CD14-positive monocyte (primary cell): Measurements from ENCODE around the gene LTV1. TPM values are rescaled to one million over a fixed set of nuclear protein-coding genes. Genes with fewer than 3 reads are reported as not detected.

ENCODE experiments used
- DNase-seq, 3 donors: peaks; one replicate each; pipeline ENCODE4 v3.0.0-alpha.2; 2011 to 2022
- H2AFZ ChIP-seq: 2 replicates; pipeline ENCODE4 v1.6.0; 2012; ENCODE audit warnings: mild to moderate bottlenecking, low read depth, low read length, inconsistent platforms; ENCODE audit not compliant: insufficient read depth, poor library complexity, severe bottlenecking
- H3K27ac ChIP-seq, 2 donors: 1 replicate in 1 of 2; 2 replicates in 1 of 2; pipeline ENCODE4 v1.5.1; 2012 to 2013; ENCODE audit warnings: low read length in 2 of 2, control low read depth in 1 of 2, inconsistent platforms in 1 of 2, low read depth in 1 of 2, mild to moderate bottlenecking in 1 of 2
- H3K27me3 ChIP-seq, 2 donors: one replicate each; pipeline versions ENCODE4 v1.6.0 to v1.6.1; 2011 to 2013; ENCODE audit warnings: low read length in 2 of 2; ENCODE audit not compliant: control insufficient read depth in 2 of 2, insufficient read depth in 2 of 2
- H3K36me3 ChIP-seq, 2 donors: replicated peaks in 1 of 2; 1 replicate in 1 of 2; 2 replicates in 1 of 2; pipeline versions ENCODE4 v1.5.1 to v1.6.1; 2012 to 2013; ENCODE audit warnings: low read length in 2 of 2, control low read depth in 1 of 2, inconsistent platforms in 1 of 2, mild to moderate bottlenecking in 1 of 2; ENCODE audit not compliant: insufficient read depth in 2 of 2, control insufficient read depth in 1 of 2
- H3K4me1 ChIP-seq, 2 donors: 1 replicate in 1 of 2; 2 replicates in 1 of 2; pipeline versions ENCODE4 v1.5.1 to v1.6.1; 2012 to 2013; ENCODE audit warnings: low read length in 2 of 2, control low read depth in 1 of 2, inconsistent platforms in 1 of 2, mild to moderate bottlenecking in 1 of 2, moderate library complexity in 1 of 2; ENCODE audit not compliant: insufficient read depth in 2 of 2, control insufficient read depth in 1 of 2
- H3K4me2 ChIP-seq: replicated peaks from 2 replicates; pipeline ENCODE3; 2012; ENCODE audit warnings: low read length, moderate library complexity, mild to moderate bottlenecking; ENCODE audit not compliant: poor library complexity, severe bottlenecking; ENCODE audit errors: extremely low read depth
- H3K4me3 ChIP-seq, 3 experiments: fragments of 200-600 bp in 1 of 3; sonication (generic) in 1 of 3; replicated peaks in 1 of 3; 1 replicate in 2 of 3; 2 replicates in 1 of 3; pipeline ENCODE4 v1.5.1; 2011 to 2013; ENCODE audit warnings: low read length in 3 of 3, mild to moderate bottlenecking in 3 of 3, control low read depth in 2 of 3, low read depth in 2 of 3, inconsistent platforms in 1 of 3, moderate library complexity in 1 of 3
- H3K79me2 ChIP-seq: 2 replicates; pipeline ENCODE4 v1.6.0; 2012; ENCODE audit warnings: mild to moderate bottlenecking, control low read depth, inconsistent platforms, low read length, moderate library complexity; ENCODE audit not compliant: insufficient read depth
- H3K9ac ChIP-seq: 2 replicates; pipeline ENCODE4 v1.6.0; 2017; ENCODE audit warnings: low read length, mild to moderate bottlenecking; ENCODE audit not compliant: insufficient read depth, poor library complexity, severe bottlenecking
- H3K9me3 ChIP-seq, 2 donors: replicated peaks in 1 of 2; 1 replicate in 1 of 2; 2 replicates in 1 of 2; pipeline versions ENCODE4 v1.5.1 to v1.6.1; 2012 to 2013; ENCODE audit warnings: low read length in 2 of 2, control low read depth in 1 of 2; ENCODE audit not compliant: control insufficient read depth in 1 of 2, insufficient read depth in 1 of 2
- H4K20me1 ChIP-seq: 2 replicates; pipeline ENCODE4 v1.6.0; 2012; ENCODE audit warnings: mild to moderate bottlenecking, low read length, control low read depth, moderate library complexity; ENCODE audit not compliant: insufficient read depth
- H3K27ac Mint-ChIP-seq, 7 donors: one replicate each; pipeline ENCODE4 v1.8.0; 2020; ENCODE audit warnings: mild to moderate bottlenecking in 7 of 7, mixed read lengths in 7 of 7, moderate library complexity in 6 of 7, inconsistent platforms in 2 of 7
- H3K27me3 Mint-ChIP-seq, 3 donors: one replicate each; pipeline ENCODE4 v1.8.0; 2021 to 2022; ENCODE audit warnings: low read depth in 3 of 3, mild to moderate bottlenecking in 3 of 3, mixed read lengths in 3 of 3, moderate library complexity in 3 of 3, inconsistent platforms in 1 of 3
- H3K36me3 Mint-ChIP-seq, 2 donors: one replicate each; pipeline ENCODE4 v1.8.0; 2020; ENCODE audit warnings: mixed read lengths in 2 of 2, inconsistent platforms in 1 of 2, mild to moderate bottlenecking in 1 of 2
- H3K4me1 Mint-ChIP-seq: one replicate; pipeline ENCODE4 v1.8.0; 2020; ENCODE audit warnings: mild to moderate bottlenecking, mixed read lengths
- H3K4me3 Mint-ChIP-seq, 2 donors: one replicate each; pipeline ENCODE4 v1.8.0; 2020; ENCODE audit warnings: mild to moderate bottlenecking in 2 of 2, mixed read lengths in 2 of 2, moderate library complexity in 1 of 2
- H3K9me3 Mint-ChIP-seq, 7 donors: one replicate each; pipeline ENCODE4 v1.8.0; 2020 to 2022; ENCODE audit warnings: mixed read lengths in 7 of 7, mild to moderate bottlenecking in 6 of 7, moderate library complexity in 6 of 7, inconsistent platforms in 2 of 7
- CTCF ChIP-seq: fragments of 200-600 bp; IDR thresholded peaks from one replicate; pipeline ENCODE4 v1.8.0; 2022; ENCODE audit warnings: antibody characterized with exemption, mild to moderate bottlenecking
- WGBS: methylation state at CpG from one replicate; pipeline ENCODE4 v1.1.5; 2013; ENCODE audit warnings: missing lambda C conversion rate; ENCODE audit not compliant: insufficient coverage; 5-methylcytosine and 5-hydroxymethylcytosine counted together
- intact Hi-C, 2 donors: fragments of 100-400 bp; cut with micrococcal nuclease; formaldehyde crosslinking; loops; one replicate each; pipeline versions ENCODE4 v1.15.0 to v1.15.1; 2023
- polyA plus RNA-seq, 3 donors: library from polyadenylated mRNA; depleted of rRNA in 1 of 3; unstranded in 2 of 3; stranded (reverse) in 1 of 3; fragments of 300-500 nt in 2 of 3; fragments of >200 nt in 1 of 3; fragmentation: Illumina TruSeq in 2 of 3; gene quantifications; 1 replicate in 2 of 3; 2 replicates in 1 of 3; pipeline ENCODE4 v1.2.3, GENCODE V29; 2012 to 2021

The LTV1 gene
- polyA plus RNA-seq, 3 donors = 10.5 to 15.4 (median 11.6) TPM

GRCh38 chr6:143802833-143803565 is 40.1 kb upstream of the LTV1 start:
- no peak overlapping the region for H3K4me3 Mint-ChIP-seq
- no peak overlapping the region for H3K4me2 ChIP-seq
- no peak for DNase-seq
- WGBS = 100% methylated on average over 2 of the region's 8 CpGs
- H3K27ac Mint-ChIP-seq = no peak overlapping the region
- H3K36me3 ChIP-seq = peaks cover 2 to 21% of the 10 kb centered on the region in 2 donors
- H3K36me3 Mint-ChIP-seq = peaks cover 46 to 64% of the 10 kb centered on the region in 2 donors
- no peaks in the 10 kb centered on the region for H3K27me3 Mint-ChIP-seq
- H4K20me1 ChIP-seq = no peaks in the 10 kb centered on the region
- TF ChIP-seq CTCF = no peak
- H3K9me3 ChIP-seq = no peaks in the 10 kb centered on the region
- H3K4me3 ChIP-seq = no peak overlapping the region
- no peak overlapping the region for H3K9ac ChIP-seq
- H3K9me3 Mint-ChIP-seq = peaks cover 16 to 26% (median 19%) of the 10 kb centered on the region in 7 donors
- peaks cover 28% of the 10 kb centered on the region for H3K4me1 Mint-ChIP-seq
- no peaks in the 10 kb centered on the region for H3K79me2 ChIP-seq
- peaks cover 25 to 27% of the 10 kb centered on the region in 2 donors for H3K4me1 ChIP-seq
- H3K27me3 ChIP-seq = no peaks in the 10 kb centered on the region
- no peak overlapping the region for H3K27ac ChIP-seq
- intact Hi-C loops = no loop called here
- H2AFZ ChIP-seq = no peak overlapping the region

DNA sequence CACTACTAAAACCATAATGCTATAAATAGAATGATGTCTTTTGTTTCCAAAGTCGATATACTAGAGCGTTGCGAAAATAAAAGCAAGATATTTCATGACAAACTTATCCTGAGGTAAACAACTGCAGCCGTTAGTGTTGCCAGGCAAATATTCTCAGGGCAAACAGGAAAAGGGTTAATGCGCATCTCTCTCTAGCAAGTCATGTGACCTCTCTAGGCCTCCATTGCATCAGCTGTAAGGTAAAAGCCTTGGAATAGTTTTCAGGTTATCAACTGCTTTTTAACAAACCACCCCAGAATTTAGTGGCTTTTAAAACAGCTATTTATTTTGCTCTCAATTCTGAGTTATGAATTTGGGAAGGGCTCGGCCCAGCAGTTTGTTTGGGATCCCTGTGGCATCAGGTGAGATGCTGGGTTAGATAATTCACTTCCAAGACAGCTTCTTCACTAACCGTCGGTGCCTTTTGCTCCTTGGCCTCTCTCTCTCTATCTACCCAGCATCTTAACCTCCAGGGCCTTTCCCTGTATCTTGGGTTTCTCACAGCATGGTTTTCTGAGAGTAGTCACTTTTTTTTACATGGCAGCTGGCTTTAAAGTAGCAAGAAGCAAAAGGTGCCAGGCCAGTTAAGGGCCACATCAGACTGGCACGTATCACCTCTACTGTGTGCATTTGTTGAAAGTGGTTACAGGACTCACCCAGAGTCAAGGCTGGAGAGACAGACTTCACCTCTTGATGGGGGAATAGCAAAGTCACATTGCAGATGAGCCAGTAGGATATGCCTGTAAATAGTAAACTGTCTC is 39.2 kb upstream of the LTV1 start:
- H3K36me3 Mint-ChIP-seq = peaks cover 41 to 59% of the 10 kb centered on the region in 2 donors
- intact Hi-C loops = no loop called here
- peak overlapping the region in 1 of 7 donors; percentile 37 for H3K27ac Mint-ChIP-seq
- 70% methylated on average over 2 of the region's 9 CpGs for WGBS
- H3K9ac ChIP-seq = no peak overlapping the region
- no peaks in the 10 kb centered on the region for H4K20me1 ChIP-seq
- H3K4me2 ChIP-seq = no peak overlapping the region
- H3K4me1 ChIP-seq = peaks cover 29 to 32% of the 10 kb centered on the region in 2 donors
- H2AFZ ChIP-seq = no peak overlapping the region
- no peak overlapping the region for H3K27ac ChIP-seq
- peaks cover 2 to 18% of the 10 kb centered on the region in 2 donors for H3K36me3 ChIP-seq
- H3K4me1 Mint-ChIP-seq = peaks cover 31% of the 10 kb centered on the region
- H3K9me3 Mint-ChIP-seq = peaks cover 11 to 17% (median 14%) of the 10 kb centered on the region in 7 donors
- H3K9me3 ChIP-seq = no peaks in the 10 kb centered on the region
- no peaks in the 10 kb centered on the region for H3K27me3 ChIP-seq
- no peak overlapping the region for H3K4me3 Mint-ChIP-seq
- TF ChIP-seq CTCF = no peak
- no peaks in the 10 kb centered on the region for H3K79me2 ChIP-seq
- no peaks in the 10 kb centered on the region for H3K27me3 Mint-ChIP-seq
- no peak for DNase-seq
- no peak overlapping the region for H3K4me3 ChIP-seq
